ENCODE data around the gene ANKLE2. TPM values are rescaled to one million over a fixed set of nuclear protein-coding genes. Genes with fewer than 3 reads are reported as not detected.

ANKLE2 gene
- total RNA-seq, 1 experiment from 2014 or later = 80.3 TPM

- Histone ChIP-seq H3K79me2 (ENCODE audit: insufficient read depth, low read length) (no peaks in the 10 kb centered on the region), H3K27me3 (ENCODE audit: insufficient read depth, low read length) (no peaks in the 10 kb centered on the region), H3K4ac (ENCODE audit: low read depth, low read length) (no peak overlapping the region), H3K23ac (ENCODE audit: insufficient read length, low read depth, low read length) (no peak overlapping the region), H3K14ac (ENCODE audit: insufficient read depth, low read length) (no peak overlapping the region), H2BK20ac (ENCODE audit: low read depth, low read length, poor library complexity, severe bottlenecking) (no peak overlapping the region), H3K27ac (ENCODE audit: insufficient read length, low read depth, low read length) (no peak overlapping the region), H3K56ac (ENCODE audit: insufficient read length, low read depth, low read length) (no peak overlapping the region), H2BK5ac (ENCODE audit: insufficient read length, low read length) (no peak overlapping the region), H2BK120ac (ENCODE audit: low read depth, low read length, poor library complexity, severe bottlenecking) (no peak overlapping the region), H2AFZ (ENCODE audit: low read length) (no peak overlapping the region), H3K9me3 (ENCODE audit: control insufficient read depth, low read depth, low read length) (no peaks in the 10 kb centered on the region), H3K18ac (ENCODE audit: insufficient read length, low read depth, low read length) (no peak overlapping the region), H3K23me2 (ENCODE audit: insufficient read length, low read depth, low read length, poor library complexity, severe bottlenecking) (no peaks in the 10 kb centered on the region), H3K9ac (ENCODE audit: extremely low read depth, insufficient read length, low read length) (no peak overlapping the region), H4K91ac (ENCODE audit: insufficient read length, low read depth, low read length) (no peak overlapping the region), H2AK5ac (ENCODE audit: insufficient read length, low read length) (no peak overlapping the region), H4K20me1 (ENCODE audit: control insufficient read depth, insufficient read depth, insufficient read length) (peaks cover 2% of the 10 kb centered on the region), H2BK12ac (ENCODE audit: insufficient read length, low read depth, low read length) (no peak overlapping the region), H3K4me1 (ENCODE audit: insufficient read depth, low read length) (no peaks in the 10 kb centered on the region), H3K79me1 (ENCODE audit: insufficient read depth, low read depth, low read length, poor library complexity, severe bottlenecking) (no peaks in the 10 kb centered on the region), H4K5ac (ENCODE audit: insufficient read length, low read depth, low read length) (no peak overlapping the region), H2BK15ac (ENCODE audit: low read depth, low read length) (no peak overlapping the region), H4K8ac (replicated peaks; ENCODE audit: insufficient read length, low read depth, low read length) (no peak overlapping the region), H3T11ph (ENCODE audit: low read length) (no peak overlapping the region), H3K4me2 (ENCODE audit: insufficient read depth, insufficient read length, low read length) (no peak overlapping the region)
- H3K27me3 Mint-ChIP-seq (ENCODE audit: low read depth) = no peaks in the 10 kb centered on the region; the same call in 1 of the 2 replicates
- H3K9me3 Mint-ChIP-seq = no peaks in the 10 kb centered on the region
- no peak for TF ChIP-seq CTCF (conservative IDR thresholded peaks at IDR 0.05)
- WGBS (ENCODE audit: extremely low coverage, insufficient read length, low lambda C conversion rate) = no CpG with 5 or more reads among the region's 15 CpGs
- no peaks in the 10 kb centered on the region for H3K4me1 Mint-ChIP-seq
- no peak overlapping the region; a peak in 1 of 7 replicates for H3K27ac Mint-ChIP-seq
- H3K4me3 Mint-ChIP-seq = no peak overlapping the region
- no peak for DNase-seq
- H3K36me3 Mint-ChIP-seq (ENCODE audit: insufficient read depth in 1 of 3, low read depth in 3 of 3) = peaks cover 31 to 88% (median 77%) of the 10 kb centered on the region in 3 experiments
Observed at GRCh38 chr12:132798836-132799235, 37.2 kb upstream of the ANKLE2 start.
